Calu3 (cell line): Measurements from ENCODE around the gene MACROD2. TPM values are rescaled to one million over a fixed set of nuclear protein-coding genes. Genes with fewer than 3 reads are reported as not detected.
A peak's percentile ranks its signal among the peaks of the same experiment; 100 is the strongest.

Experiments
- BruUV-seq: library from RNA; stranded (reverse); fragments of 400-500 nt; replicated peaks from 2 replicates; lab custom pipeline; 2021; lab: Mats Ljungman, UMichigan
- CTCF ChIA-PET: fragments of 300-600 bp; sonication (Branson Sonifier 250); formaldehyde crosslinking; loops from one replicate; lab custom pipeline; 2022; ENCODE audit warnings: antibody characterized with exemption; lab: Charles Lee
- DNase-seq: peaks from one replicate; pipeline ENCODE4 v3.0.0; 2022
- H3K27ac Mint-ChIP-seq: one replicate; pipeline ENCODE4 v1.8.0; 2022; ENCODE audit warnings: mixed read lengths; ENCODE audit not compliant: unreplicated experiment
- H3K27me3 Mint-ChIP-seq: one replicate; pipeline ENCODE4 v1.8.0; 2022; ENCODE audit warnings: mixed read lengths; ENCODE audit not compliant: unreplicated experiment
- H3K36me3 Mint-ChIP-seq: one replicate; pipeline ENCODE4 v1.8.0; 2022; ENCODE audit warnings: mild to moderate bottlenecking, moderate library complexity, mixed read lengths; ENCODE audit not compliant: insufficient read depth, unreplicated experiment
- H3K4me1 Mint-ChIP-seq: one replicate; pipeline ENCODE4 v1.8.0; 2022; ENCODE audit warnings: mild to moderate bottlenecking, low read depth, mixed read lengths; ENCODE audit not compliant: unreplicated experiment
- H3K4me3 Mint-ChIP-seq: one replicate; pipeline ENCODE4 v1.8.0; 2022; ENCODE audit warnings: mild to moderate bottlenecking, low read depth, moderate library complexity, mixed read lengths; ENCODE audit not compliant: unreplicated experiment
- H3K9me3 Mint-ChIP-seq: one replicate; pipeline ENCODE4 v1.8.0; 2022; ENCODE audit warnings: low read depth, mixed read lengths; ENCODE audit not compliant: unreplicated experiment
- intact Hi-C: fragments of 100-400 bp; cut with micrococcal nuclease; formaldehyde crosslinking; loops from one replicate; pipeline ENCODE4 v1.10.0; 2022; ENCODE audit not compliant: unreplicated experiment
- total RNA-seq: library from RNA; stranded (reverse); gene quantifications from 2 replicates; pipeline ENCODE4 v1.2.3, GENCODE V29; 2022
- TF ChIP-seq, protein P1 (sequence below): fragments of 200-600 bp; IDR thresholded peaks from one replicate; pipeline ENCODE4 v1.8.0; 2022; ENCODE audit warnings: antibody characterized with exemption; ENCODE audit not compliant: unreplicated experiment

The MACROD2 gene
- total RNA-seq, 1 experiment from 2014 or later, result 29.4 TPM

DNA sequence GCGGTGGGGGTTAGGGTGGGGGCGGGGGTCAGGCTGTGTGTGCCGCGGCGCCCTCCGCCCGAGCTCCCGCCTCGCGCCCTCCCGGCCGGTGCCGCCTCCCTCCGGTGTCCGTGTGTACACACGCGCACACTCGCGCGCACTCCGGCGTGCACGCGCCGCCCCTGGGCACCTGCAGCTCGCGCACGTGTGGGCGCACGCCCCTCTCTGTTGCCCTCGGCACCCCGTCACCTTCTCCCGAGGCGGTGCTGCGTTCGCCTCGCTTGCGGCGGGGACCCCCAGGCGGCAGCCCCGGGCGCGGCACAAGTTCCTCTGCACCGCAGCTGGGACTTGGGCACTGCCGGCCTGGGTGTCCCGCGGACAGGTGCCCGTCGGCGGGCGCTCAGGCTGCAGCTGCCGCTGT is 525 bp downstream of the MACROD2 start:
- no peaks in the 10 kb centered on the region for H3K27me3 Mint-ChIP-seq
- DNase-seq, result peak; percentile 59
- CTCF ChIA-PET, result interaction anchor here (1.2 kb wide), 2 partner anchors 54 to 211 kb away, joined by 3 read pairs; partner anchors contain the start of genes ESF1 and NDUFAF5
- no TSS peak for BruUV-seq
- peak overlapping the region; percentile 92 for H3K4me3 Mint-ChIP-seq
- intact Hi-C loops, result loop anchor here (5.0 kb wide), 1 partner anchor 41 kb away; no protein-coding TSS in a partner anchor
- peaks cover 4% of the 10 kb centered on the region for H3K9me3 Mint-ChIP-seq
- no peak overlapping the region for H3K27ac Mint-ChIP-seq
- TF ChIP-seq, protein P1, sequence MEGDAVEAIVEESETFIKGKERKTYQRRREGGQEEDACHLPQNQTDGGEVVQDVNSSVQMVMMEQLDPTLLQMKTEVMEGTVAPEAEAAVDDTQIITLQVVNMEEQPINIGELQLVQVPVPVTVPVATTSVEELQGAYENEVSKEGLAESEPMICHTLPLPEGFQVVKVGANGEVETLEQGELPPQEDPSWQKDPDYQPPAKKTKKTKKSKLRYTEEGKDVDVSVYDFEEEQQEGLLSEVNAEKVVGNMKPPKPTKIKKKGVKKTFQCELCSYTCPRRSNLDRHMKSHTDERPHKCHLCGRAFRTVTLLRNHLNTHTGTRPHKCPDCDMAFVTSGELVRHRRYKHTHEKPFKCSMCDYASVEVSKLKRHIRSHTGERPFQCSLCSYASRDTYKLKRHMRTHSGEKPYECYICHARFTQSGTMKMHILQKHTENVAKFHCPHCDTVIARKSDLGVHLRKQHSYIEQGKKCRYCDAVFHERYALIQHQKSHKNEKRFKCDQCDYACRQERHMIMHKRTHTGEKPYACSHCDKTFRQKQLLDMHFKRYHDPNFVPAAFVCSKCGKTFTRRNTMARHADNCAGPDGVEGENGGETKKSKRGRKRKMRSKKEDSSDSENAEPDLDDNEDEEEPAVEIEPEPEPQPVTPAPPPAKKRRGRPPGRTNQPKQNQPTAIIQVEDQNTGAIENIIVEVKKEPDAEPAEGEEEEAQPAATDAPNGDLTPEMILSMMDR, result no peak
- peaks cover 8% of the 10 kb centered on the region for H3K4me1 Mint-ChIP-seq
- peaks cover 26% of the 10 kb centered on the region for H3K36me3 Mint-ChIP-seq

DNA sequence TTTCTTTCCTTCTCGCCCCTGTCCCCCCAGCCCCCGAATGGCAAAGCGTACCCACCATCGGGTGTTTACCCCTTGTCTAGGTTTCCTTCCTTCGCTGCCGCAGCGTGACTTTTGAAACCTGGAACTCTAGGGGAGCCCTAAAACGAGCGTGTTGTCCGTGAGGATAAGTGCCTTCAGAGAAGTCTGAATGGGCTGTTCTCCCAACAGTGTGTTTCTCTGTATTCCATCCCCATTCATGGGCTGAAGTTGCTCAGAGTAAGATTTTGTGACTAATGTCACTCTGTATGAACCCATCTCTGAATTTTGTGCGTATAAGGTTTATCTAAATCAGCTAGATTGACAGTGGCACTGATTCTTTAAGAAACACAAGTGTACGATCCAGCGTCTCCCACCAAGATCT is 949 bp downstream of the MACROD2 start:
- peaks cover 8% of the 10 kb centered on the region for H3K4me1 Mint-ChIP-seq

DNA sequence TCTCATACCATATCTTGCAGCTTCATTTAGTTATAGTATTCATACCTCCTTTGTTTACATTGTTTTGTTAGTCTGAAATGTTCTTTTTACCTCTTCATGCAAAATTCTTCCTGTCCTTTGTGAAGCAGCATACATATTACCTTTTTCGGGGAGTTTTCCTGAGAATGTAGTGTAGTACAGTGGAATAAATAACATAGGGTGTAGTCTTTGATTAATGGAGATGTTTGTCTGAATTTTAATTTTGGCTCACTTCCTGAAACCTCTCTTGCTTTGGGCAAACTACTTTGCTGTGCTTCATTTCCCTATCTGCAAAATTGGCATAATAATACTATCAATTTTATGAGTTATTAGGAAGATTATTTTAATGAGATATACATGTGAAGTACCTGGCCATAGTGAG is 5.6 kb downstream of the MACROD2 start:
- H3K4me3 Mint-ChIP-seq, result no peak overlapping the region
- H3K27ac Mint-ChIP-seq, result no peak overlapping the region
- no peaks in the 10 kb centered on the region for H3K9me3 Mint-ChIP-seq
- no peaks in the 10 kb centered on the region for H3K27me3 Mint-ChIP-seq
- peaks cover 9% of the 10 kb centered on the region for H3K36me3 Mint-ChIP-seq
- CTCF ChIA-PET, result no interaction called here
- no TSS peak for BruUV-seq
- peaks cover 8% of the 10 kb centered on the region for H3K4me1 Mint-ChIP-seq
- TF ChIP-seq, protein P1, result no peak
- intact Hi-C loops, result no loop called here
- no peak for DNase-seq

More for the DNA sequence above, 949 bp downstream of the MACROD2 start:
- DNase-seq, result no peak
- peaks cover 26% of the 10 kb centered on the region for H3K36me3 Mint-ChIP-seq
- TF ChIP-seq, protein P1, result no peak
- no peaks in the 10 kb centered on the region for H3K27me3 Mint-ChIP-seq
- no peak overlapping the region for H3K27ac Mint-ChIP-seq
- intact Hi-C loops, result loop anchor here (5.0 kb wide), 1 partner anchor 41 kb away; no protein-coding TSS in a partner anchor
- CTCF ChIA-PET, result interaction anchor here (1.2 kb wide), 1 partner anchor 54 kb away, joined by 3 read pairs; no protein-coding TSS in a partner anchor
- BruUV-seq, result no TSS peak
- peak overlapping the region; percentile 92 for H3K4me3 Mint-ChIP-seq
- H3K9me3 Mint-ChIP-seq, result peaks cover 4% of the 10 kb centered on the region

DNA sequence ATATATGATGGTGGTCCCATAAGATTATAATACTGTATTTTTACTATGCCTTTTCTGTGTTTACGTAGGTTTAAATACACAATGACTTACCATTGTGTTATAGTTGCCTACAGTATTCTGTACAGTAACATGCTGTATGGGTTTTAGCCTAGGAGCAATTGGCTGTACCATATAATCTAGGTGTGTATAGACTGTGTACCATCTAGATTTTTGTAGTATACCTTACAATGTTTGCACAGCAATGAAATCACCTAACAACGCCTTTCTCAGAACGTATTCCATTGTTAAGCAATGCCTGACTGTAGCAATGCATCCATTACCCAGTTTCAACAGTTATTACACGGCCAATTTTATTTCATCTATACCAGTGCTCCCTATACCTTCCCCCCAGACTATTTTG is 10.7 kb downstream of the MACROD2 start:
- Mint-ChIP-seq H3K4me1 (no peaks in the 10 kb centered on the region), H3K27ac (no peak overlapping the region), H3K9me3 (peaks cover 3% of the 10 kb centered on the region), H3K4me3 (no peak overlapping the region), H3K36me3 (no peaks in the 10 kb centered on the region), H3K27me3 (no peaks in the 10 kb centered on the region)
- no peak for DNase-seq
- CTCF ChIA-PET, result no interaction called here
- intact Hi-C loops, result no loop called here
- TF ChIP-seq, protein P1, result no peak
- no TSS peak for BruUV-seq
